Neuronal stem cell (in vitro differentiated cells): ENCODE data around the gene DTNBP1.

ENCODE experiments used
- DNase-seq: peaks from one replicate; pipeline ENCODE4 v3.0.0-alpha.2; 2013; ENCODE audit warnings: low spot score
- H2AFZ ChIP-seq: one replicate; pipeline ENCODE4 v1.6.1; 2013; ENCODE audit warnings: mild to moderate bottlenecking, low read length, inconsistent platforms
- H2AK5ac ChIP-seq: 2 replicates; pipeline ENCODE4 v1.6.1; 2013; ENCODE audit warnings: low read depth, mild to moderate bottlenecking, inconsistent platforms, low read length, moderate library complexity, mixed read lengths
- H2BK120ac ChIP-seq: 2 replicates; pipeline ENCODE4 v1.6.1; 2013; ENCODE audit warnings: low read depth, mild to moderate bottlenecking, inconsistent platforms, low read length, moderate library complexity, mixed read lengths
- H2BK12ac ChIP-seq: one replicate; pipeline ENCODE4 v1.6.1; 2013; ENCODE audit warnings: low read length, inconsistent platforms
- H2BK15ac ChIP-seq: 2 replicates; pipeline ENCODE4 v1.6.1; 2013; ENCODE audit warnings: mild to moderate bottlenecking, low read length, inconsistent platforms, mixed read lengths
- H2BK5ac ChIP-seq: one replicate; pipeline ENCODE4 v1.6.1; 2013; ENCODE audit warnings: inconsistent platforms, mild to moderate bottlenecking, low read length, moderate library complexity
- H3K14ac ChIP-seq: one replicate; pipeline ENCODE4 v1.6.1; 2013; ENCODE audit warnings: low read length, inconsistent platforms
- H3K18ac ChIP-seq: 2 replicates; pipeline ENCODE4 v1.6.1; 2013; ENCODE audit warnings: low read length, inconsistent platforms
- H3K23ac ChIP-seq: 2 replicates; pipeline ENCODE4 v1.6.1; 2013; ENCODE audit warnings: low read depth, mild to moderate bottlenecking, mixed read lengths, low read length, inconsistent platforms; ENCODE audit not compliant: poor library complexity
- H3K27ac ChIP-seq: replicated peaks from 3 replicates; pipeline ENCODE4 v1.5.1; 2013; ENCODE audit warnings: low read length, inconsistent platforms
- H3K27me3 ChIP-seq, 3 experiments: 2 replicates each; pipeline ENCODE4 v1.6.1; 2013; ENCODE audit warnings: low read length in 3 of 3, mild to moderate bottlenecking in 2 of 3, inconsistent platforms in 1 of 3, low read depth in 1 of 3, mixed read lengths in 1 of 3, moderate library complexity in 1 of 3; ENCODE audit not compliant: control insufficient read depth in 3 of 3, insufficient read depth in 3 of 3
- H3K36me3 ChIP-seq, 2 donors: replicated peaks in 1 of 2; 2 replicates each; pipeline ENCODE4 v1.6.1; 2013; ENCODE audit warnings: low read length in 2 of 2; ENCODE audit not compliant: control insufficient read depth in 2 of 2, insufficient read depth in 2 of 2
- H3K4ac ChIP-seq: 2 replicates; pipeline ENCODE4 v1.6.1; 2013; ENCODE audit warnings: inconsistent platforms, mild to moderate bottlenecking, low read length, moderate library complexity
- H3K4me1 ChIP-seq, 2 donors: 1 replicate in 1 of 2; 2 replicates in 1 of 2; pipeline ENCODE4 v1.6.1; 2013; ENCODE audit warnings: low read length in 2 of 2, low read depth in 1 of 2; ENCODE audit not compliant: control insufficient read depth in 2 of 2, insufficient read depth in 1 of 2
- H3K4me2 ChIP-seq: one replicate; pipeline ENCODE4 v1.6.1; 2013; ENCODE audit warnings: mild to moderate bottlenecking, low read length, inconsistent platforms; ENCODE audit not compliant: insufficient read depth, poor library complexity, severe bottlenecking
- H3K4me3 ChIP-seq, 2 donors: 2 replicates each; pipeline ENCODE4 v1.5.1; 2013; ENCODE audit warnings: low read length in 2 of 2, mild to moderate bottlenecking in 2 of 2, inconsistent platforms in 1 of 2, moderate library complexity in 1 of 2
- H3K79me1 ChIP-seq: one replicate; pipeline ENCODE4 v1.6.1; 2013; ENCODE audit warnings: low read depth, mild to moderate bottlenecking, inconsistent platforms, low read length, moderate library complexity
- H3K9ac ChIP-seq: one replicate; pipeline ENCODE4 v1.6.1; 2013; ENCODE audit warnings: mild to moderate bottlenecking, low read depth, low read length, inconsistent platforms; ENCODE audit not compliant: poor library complexity
- H3K9me3 ChIP-seq, 2 donors: replicated peaks in 1 of 2; 2 replicates each; pipeline versions ENCODE3 to v1.6.1; 2013; ENCODE audit warnings: low read length in 2 of 2, mild to moderate bottlenecking in 2 of 2, inconsistent platforms in 1 of 2, low read depth in 1 of 2, mixed read lengths in 1 of 2, moderate library complexity in 1 of 2; ENCODE audit not compliant: control insufficient read depth in 2 of 2, insufficient read depth in 1 of 2
- H4K8ac ChIP-seq: one replicate; pipeline ENCODE4 v1.6.1; 2013; ENCODE audit warnings: low read depth, mild to moderate bottlenecking, inconsistent platforms, low read length, moderate library complexity
- H4K91ac ChIP-seq: one replicate; pipeline ENCODE4 v1.6.1; 2013; ENCODE audit warnings: low read length, low read depth, mild to moderate bottlenecking, inconsistent platforms; ENCODE audit not compliant: poor library complexity
- WGBS, 2 donors: extraction: QIAGEN DNeasy Blood & Tissue Kit; methylation state at CpG; one replicate each; pipeline ENCODE4 v1.1.7; 2013; ENCODE audit warnings: missing lambda C conversion rate in 2 of 2, mixed read lengths in 1 of 2; ENCODE audit not compliant: insufficient read length in 2 of 2, insufficient replicate concordance in 1 of 2; ENCODE audit errors: extremely low coverage in 2 of 2; 5-methylcytosine and 5-hydroxymethylcytosine counted together

The DTNBP1 gene

GRCh38 chr6:15522026-15522425 lies 140.8 kb downstream of the DTNBP1 start:
- Histone ChIP-seq H3K14ac (no peak overlapping the region), H3K18ac (no peak overlapping the region), H3K4me1 (no peaks in the 10 kb centered on the region), H3K27me3 (no peaks in the 10 kb centered on the region), H3K27ac (no peak overlapping the region), H3K4me3 (no peak overlapping the region), H3K4me2 (no peak overlapping the region), H3K4ac (no peak overlapping the region), H4K8ac (no peak overlapping the region), H3K9ac (no peak overlapping the region), H2BK12ac (no peak overlapping the region), H3K36me3 (peaks cover 47 to 87% of the 10 kb centered on the region in 2 donors), H4K91ac (no peak overlapping the region), H3K9me3 (peaks cover 14 to 29% of the 10 kb centered on the region in 2 donors), H2AFZ (no peak overlapping the region), H2BK5ac (no peak overlapping the region), H3K79me1 (no peaks in the 10 kb centered on the region), H2AK5ac (no peak overlapping the region), H3K23ac (no peak overlapping the region), H2BK15ac (no peak overlapping the region), H2BK120ac (no peak overlapping the region)
- no CpG with 5 or more reads among the region's 9 CpGs for WGBS, 2 donors
- no peak for DNase-seq

- no peak overlapping the region for H3K4me2 ChIP-seq
- no peak overlapping the region for H3K4me3 ChIP-seq
- H2BK12ac ChIP-seq: no peak overlapping the region
- no peaks in the 10 kb centered on the region for H3K27me3 ChIP-seq
- no peak overlapping the region for H2BK120ac ChIP-seq
- DNase-seq: no peak
- H3K36me3 ChIP-seq: peaks cover 51 to 92% of the 10 kb centered on the region in 2 donors
- no peak overlapping the region for H3K27ac ChIP-seq
- no peak overlapping the region for H4K91ac ChIP-seq
- no CpG with 5 or more reads among the region's 6 CpGs for WGBS, 2 donors
- H2BK15ac ChIP-seq: no peak overlapping the region
- H3K79me1 ChIP-seq: no peaks in the 10 kb centered on the region
- H3K18ac ChIP-seq: no peak overlapping the region
- H3K9me3 ChIP-seq: peaks cover 14 to 29% of the 10 kb centered on the region in 2 donors
- no peak overlapping the region for H3K14ac ChIP-seq
- no peak overlapping the region for H3K23ac ChIP-seq
- no peak overlapping the region for H2AK5ac ChIP-seq
- no peak overlapping the region for H2BK5ac ChIP-seq
- H3K4ac ChIP-seq: no peak overlapping the region
- H4K8ac ChIP-seq: no peak overlapping the region
- H3K9ac ChIP-seq: no peak overlapping the region
- H3K4me1 ChIP-seq: no peaks in the 10 kb centered on the region
- H2AFZ ChIP-seq: no peak overlapping the region
Observed at GRCh38 chr6:15521582-15521981, 141.2 kb downstream of the DTNBP1 start.

GRCh38 chr6:15520626-15521203 lies 142.1 kb downstream of the DTNBP1 start:
- Histone ChIP-seq H3K18ac (no peak overlapping the region), H2BK120ac (no peak overlapping the region), H3K14ac (no peak overlapping the region), H3K27ac (no peak overlapping the region), H3K27me3 (no peaks in the 10 kb centered on the region), H4K91ac (no peak overlapping the region), H2BK5ac (no peak overlapping the region), H3K36me3 (peaks cover 50 to 93% of the 10 kb centered on the region in 2 donors), H3K79me1 (no peaks in the 10 kb centered on the region), H2BK12ac (no peak overlapping the region), H3K4me1 (no peaks in the 10 kb centered on the region), H3K4ac (no peak overlapping the region), H3K4me3 (no peak overlapping the region), H3K4me2 (no peak overlapping the region), H3K9me3 (peaks cover 14 to 20% of the 10 kb centered on the region in 2 donors), H4K8ac (no peak overlapping the region), H3K23ac (no peak overlapping the region), H2AK5ac (no peak overlapping the region), H2BK15ac (no peak overlapping the region), H3K9ac (no peak overlapping the region), H2AFZ (no peak overlapping the region)
- no peak for DNase-seq
- WGBS, 2 donors: no CpG with 5 or more reads among the region's 20 CpGs

- Histone ChIP-seq H2BK120ac (no peak overlapping the region), H3K4me1 (no peaks in the 10 kb centered on the region), H4K91ac (no peak overlapping the region), H3K36me3 (peaks cover 50 to 100% of the 10 kb centered on the region in 2 donors), H2BK12ac (no peak overlapping the region), H3K4me2 (no peak overlapping the region), H3K4ac (no peak overlapping the region), H2AK5ac (no peak overlapping the region), H3K4me3 (no peak overlapping the region), H2AFZ (no peak overlapping the region), H3K9ac (no peak overlapping the region), H3K79me1 (no peaks in the 10 kb centered on the region), H2BK15ac (no peak overlapping the region), H3K27ac (no peak overlapping the region), H3K9me3 (peaks cover 10 to 11% of the 10 kb centered on the region in 2 donors), H4K8ac (no peak overlapping the region), H3K18ac (no peak overlapping the region), H2BK5ac (no peak overlapping the region), H3K27me3 (no peaks in the 10 kb centered on the region), H3K23ac (no peak overlapping the region), H3K14ac (no peak overlapping the region)
- WGBS, 2 donors: no CpG with 5 or more reads among the region's 6 CpGs
- DNase-seq: no peak
Observed at GRCh38 chr6:15519681-15520080, 143.1 kb downstream of the DTNBP1 start.
